Fibroblast of peridontal ligament (primary cell): ENCODE results near the gene SEC22A.

Experiments
- DNase-seq: peaks from one replicate; pipeline ENCODE4 v3.0.0-alpha.2; 2010; ENCODE audit errors: extremely low read depth

SEC22A gene

DNA sequence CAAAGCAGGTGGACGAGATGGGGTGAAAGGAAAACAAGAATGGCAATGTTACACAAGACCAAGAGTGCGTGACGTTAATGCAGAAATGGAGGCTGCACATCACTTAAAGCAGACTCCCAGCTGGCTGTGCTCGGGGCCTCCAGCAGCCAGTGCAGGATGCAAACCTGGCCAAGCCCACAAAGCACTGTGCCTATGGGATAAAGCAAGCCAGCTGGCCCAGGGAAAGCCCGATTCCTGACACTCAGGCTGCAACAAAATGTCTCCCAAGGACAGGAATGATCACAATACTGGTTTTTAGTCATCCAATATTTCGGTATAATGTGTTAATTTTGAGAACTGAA lies 86.2 kb downstream of the SEC22A start:
- no peak for DNase-seq

GRCh38 chr3:123289391-123290106 lies 87.8 kb downstream of the SEC22A start:
- DNase-seq, result no peak

- no peak for DNase-seq
Observed at GRCh38 chr3:123290107-123290930, 88.6 kb downstream of the SEC22A start.

- no peak for DNase-seq
Observed at GRCh38 chr3:123290962-123291361, 89.2 kb downstream of the SEC22A start.

DNA sequence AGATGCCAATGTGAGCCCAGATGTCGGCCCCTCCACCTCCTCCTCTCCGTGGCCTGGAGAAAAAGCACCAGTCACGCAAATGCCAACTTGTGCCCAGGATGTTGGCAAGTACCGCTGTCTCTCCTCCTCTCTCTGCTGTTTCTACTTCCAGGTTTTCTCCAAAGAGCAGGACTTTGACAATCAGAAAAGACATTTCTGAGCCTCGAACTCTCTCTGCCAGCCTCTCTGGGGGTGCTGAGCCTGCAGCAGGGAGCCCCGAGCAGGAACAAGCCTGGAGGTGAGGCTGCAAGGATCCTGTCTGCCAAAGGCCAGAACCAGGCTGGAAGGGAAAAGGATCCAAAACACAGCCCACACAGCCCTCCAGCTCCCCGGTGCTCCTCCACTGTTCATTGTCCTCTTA lies 89.7 kb downstream of the SEC22A start:
- DNase-seq, result no peak

GRCh38 chr3:123292321-123293310 lies 90.9 kb downstream of the SEC22A start:
- DNase-seq, result no peak

DNA sequence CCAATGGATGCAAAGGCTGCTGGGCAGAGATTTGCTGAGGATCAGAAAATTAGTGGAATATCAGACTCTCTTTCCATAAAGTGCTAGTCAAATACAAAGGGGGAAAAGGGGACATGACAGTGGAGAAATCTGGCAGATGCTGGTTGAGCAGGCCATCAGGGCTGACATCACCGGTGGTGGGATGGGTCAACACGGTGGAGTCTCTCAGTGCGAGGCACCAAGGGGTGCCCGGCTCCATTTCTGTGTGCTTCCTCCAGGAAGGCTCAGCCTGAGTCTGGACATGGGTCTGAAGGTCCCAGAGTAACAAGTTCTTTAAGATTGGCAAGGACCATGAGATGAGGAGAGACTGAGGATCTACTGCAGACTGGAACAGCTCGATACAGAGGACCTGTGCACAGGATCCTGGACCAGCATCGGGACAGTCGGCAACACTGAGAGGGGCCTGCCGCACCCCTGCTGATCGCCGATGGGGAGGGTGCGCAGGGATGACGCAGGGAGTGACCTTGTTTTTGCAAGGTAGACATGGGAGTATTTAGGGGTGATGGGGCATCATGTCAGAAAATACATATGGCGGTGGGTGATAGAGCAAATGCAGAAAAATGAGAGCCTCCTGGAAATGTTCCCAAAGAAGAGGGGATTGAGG lies 92.7 kb downstream of the SEC22A start:
- DNase-seq, result no peak

- no peak for DNase-seq
Observed at GRCh38 chr3:123295171-123295900, 93.6 kb downstream of the SEC22A start.

DNA sequence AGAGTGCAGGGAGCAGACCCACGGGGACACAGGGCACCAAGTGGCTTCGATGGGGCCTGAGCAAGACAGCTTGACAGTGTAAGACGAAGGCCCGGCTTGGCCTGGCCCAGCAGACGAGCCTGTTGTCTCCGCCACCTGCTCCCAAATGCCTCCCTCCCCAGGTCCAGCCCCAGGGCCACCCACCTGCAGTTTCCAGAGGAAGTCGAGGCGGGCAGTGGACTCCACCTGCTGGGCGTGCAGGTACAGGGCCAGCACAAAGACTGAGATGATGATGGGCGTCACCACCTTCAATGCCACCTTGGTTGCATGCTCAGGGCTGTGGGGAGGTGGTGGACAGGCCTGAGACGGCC lies 94.1 kb downstream of the SEC22A start:
- no peak for DNase-seq

- DNase-seq, result no peak
Observed at GRCh38 chr3:123296261-123296660, 94.5 kb downstream of the SEC22A start.

GRCh38 chr3:123296836-123297626 lies 95.3 kb downstream of the SEC22A start:
- DNase-seq, result no peak

- no peak for DNase-seq
Observed at GRCh38 chr3:123297627-123297899, 95.8 kb downstream of the SEC22A start.

DNA sequence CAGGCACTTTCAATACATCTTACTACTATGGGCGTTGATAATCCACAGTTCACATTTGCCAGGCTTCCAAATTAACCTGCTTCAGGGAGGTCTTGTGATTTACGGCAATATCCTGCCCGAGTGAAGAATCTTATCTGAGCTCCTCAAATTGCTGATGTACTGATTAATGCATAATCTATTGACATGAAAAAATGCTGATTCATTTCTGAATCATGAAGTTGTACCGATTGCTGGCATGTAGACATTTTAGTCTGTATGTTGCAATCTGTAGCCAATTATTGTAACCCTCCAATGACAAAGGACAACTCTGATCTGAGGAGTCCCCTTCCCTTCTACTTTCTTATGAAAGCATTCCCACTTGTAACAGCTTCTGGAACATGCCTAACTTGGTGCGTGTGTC lies 97.2 kb downstream of the SEC22A start:
- peak; percentile 23 for DNase-seq

DNA sequence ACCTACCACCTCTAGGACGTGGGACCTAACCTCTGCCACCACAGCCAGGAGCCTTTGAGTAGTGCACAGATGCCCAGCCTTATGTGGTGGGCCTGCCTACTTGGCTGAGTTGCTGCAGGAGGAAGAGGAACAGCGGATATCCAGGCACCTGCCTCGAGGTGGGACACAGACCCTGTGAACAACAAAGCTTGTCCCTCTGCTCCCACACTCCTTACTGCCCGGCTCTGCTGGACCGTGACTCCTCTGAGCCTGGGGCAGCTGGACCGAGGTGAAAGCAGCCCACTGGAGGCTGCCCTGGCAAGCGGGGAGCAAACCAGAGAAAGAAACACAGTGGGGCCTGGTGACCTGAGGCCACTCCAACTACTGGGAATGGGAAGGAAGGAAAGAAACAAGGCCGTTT lies 97.8 kb downstream of the SEC22A start:
- DNase-seq, result no peak

DNA sequence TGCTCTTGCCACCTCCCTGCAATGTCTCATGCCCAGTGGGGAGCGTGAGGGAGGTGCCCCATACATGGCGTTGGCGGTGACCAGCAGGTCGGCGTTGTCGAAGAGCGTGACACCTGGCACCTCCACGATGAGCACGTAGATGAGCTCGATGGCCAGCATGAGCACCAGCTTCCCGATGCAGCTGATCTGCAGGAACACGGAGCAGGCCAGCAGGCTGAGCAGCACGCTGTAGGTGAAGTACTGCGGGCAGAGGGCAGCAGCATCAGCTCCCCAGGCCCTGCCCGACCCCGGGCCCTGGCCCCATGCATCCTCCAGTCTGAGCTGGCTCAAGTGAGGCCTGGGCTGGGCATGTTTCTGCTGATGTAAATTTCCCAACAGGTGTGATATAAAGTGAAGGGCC lies 98.3 kb downstream of the SEC22A start:
- no peak for DNase-seq

- no peak for DNase-seq
Observed at GRCh38 chr3:123300583-123300982, 98.8 kb downstream of the SEC22A start.

- no peak for DNase-seq
Observed at GRCh38 chr3:123301331-123302184, 99.8 kb downstream of the SEC22A start.

DNA sequence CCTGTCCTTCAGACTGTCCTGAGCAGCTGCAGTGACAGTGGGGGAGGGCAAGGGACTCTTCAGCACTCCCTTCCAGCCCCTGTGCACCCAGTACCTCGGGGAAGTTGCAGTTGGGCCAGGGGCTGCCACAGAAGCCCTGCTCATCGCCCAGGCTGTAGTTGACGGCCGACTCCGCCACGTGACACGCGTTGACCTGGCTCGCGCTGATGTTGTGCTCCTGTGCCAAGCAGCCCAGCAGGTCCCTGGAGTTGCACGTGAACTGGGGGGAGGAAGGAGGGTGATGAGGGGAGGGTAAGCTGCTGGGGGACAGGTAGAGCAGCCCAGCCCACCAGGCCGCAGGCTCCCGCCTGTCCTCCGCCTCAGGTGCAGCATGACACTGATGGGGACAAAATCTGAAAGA lies 101.2 kb downstream of the SEC22A start:
- no peak for DNase-seq

- DNase-seq, result no peak
Observed at GRCh38 chr3:123303976-123304560, 102.3 kb downstream of the SEC22A start.
